HEK293 (cell line): ENCODE results near the gene ITGB2.

Experiments
- CTCF ChIA-PET: fragments of 350-600 bp; formaldehyde crosslinking; extraction: SDS; loops from one replicate; lab custom pipeline; 2021; ENCODE audit warnings: antibody characterized with exemption; lab: Yijun Ruan, JAX
- POLR2A ChIA-PET: fragments of 300-600 bp; formaldehyde crosslinking; extraction: SDS; loops from one replicate; lab custom pipeline; 2020; ENCODE audit warnings: antibody characterized with exemption, inconsistent platforms; lab: Yijun Ruan, JAX
- H3K27ac ChIP-seq: fragments of 200-500 bp; sonication (Bioruptor generic); 2 replicates; pipeline ENCODE4 v1.5.1; 2014; ENCODE audit warnings: low read depth, low read length, control low read depth, inconsistent platforms; ENCODE audit errors: extremely low read depth
- H3K36me3 ChIP-seq, 2 experiments: fragments of 200-500 bp in 1 of 2; sonication (Bioruptor generic) in 1 of 2; 1 replicate in 1 of 2; 2 replicates in 1 of 2; pipeline ENCODE4 v1.5.1; 2014 to 2017; ENCODE audit warnings: inconsistent platforms in 2 of 2, low read length in 2 of 2; ENCODE audit not compliant: control insufficient read depth in 2 of 2, insufficient read depth in 1 of 2
- H3K4me1 ChIP-seq: fragments of 200-500 bp; sonication (Bioruptor generic); 2 replicates; pipeline ENCODE4 v1.5.1; 2014; ENCODE audit warnings: mild to moderate bottlenecking, low read length, inconsistent platforms; ENCODE audit not compliant: control insufficient read depth, insufficient read depth
- H3K4me3 ChIP-seq: 2 replicates; pipeline ENCODE4 v1.5.1; 2011; ENCODE audit warnings: low read depth, mild to moderate bottlenecking, control low read depth, low read length, moderate library complexity
- H3K9me3 ChIP-seq: fragments of 200-500 bp; sonication (Bioruptor generic); 2 replicates; pipeline ENCODE4 v1.5.1; 2014; ENCODE audit warnings: low read depth, low read length, inconsistent platforms; ENCODE audit not compliant: control insufficient read depth, insufficient read depth
- FEZF1 ChIP-seq: fragments of 450-650 bp; formaldehyde crosslinking; IDR thresholded peaks from 2 replicates; pipeline ENCODE4 v1.5.1; 2016; ENCODE audit warnings: missing biosample characterization, missing genetic modification characterization
- HOXD13 ChIP-seq: sonication (generic); formaldehyde crosslinking; IDR thresholded peaks from 2 replicates; pipeline ENCODE4 v1.8.0; 2022; ENCODE audit warnings: missing genetic modification reagents, borderline replicate concordance
- KLF10 ChIP-seq: fragments of 450-650 bp; IDR thresholded peaks from 2 replicates; pipeline ENCODE4 v1.5.1; 2018; ENCODE audit warnings: missing biosample characterization, mild to moderate bottlenecking, missing genetic modification characterization
- KLF17 ChIP-seq: fragments of 450-650 bp; formaldehyde crosslinking; IDR thresholded peaks from 2 replicates; pipeline ENCODE4 v1.5.1; 2016; ENCODE audit warnings: missing biosample characterization, missing genetic modification characterization
- MZF1 ChIP-seq: fragments of 450-650 bp; formaldehyde crosslinking; IDR thresholded peaks from 2 replicates; pipeline ENCODE4 v1.5.1; 2017; ENCODE audit warnings: missing biosample characterization, missing genetic modification characterization, borderline replicate concordance
- SCRT1 ChIP-seq: fragments of 450-650 bp; formaldehyde crosslinking; IDR thresholded peaks from 2 replicates; pipeline ENCODE4 v1.5.1; 2016; ENCODE audit warnings: missing biosample characterization, missing genetic modification characterization, borderline replicate concordance
- SETDB1 ChIP-seq: IDR thresholded peaks from one replicate; pipeline ENCODE4 v1.6.1; 2017; ENCODE audit warnings: mild to moderate bottlenecking, low read length, moderate library complexity, mixed read lengths; ENCODE audit not compliant: insufficient read length
- YY2 ChIP-seq: fragments of 450-650 bp; formaldehyde crosslinking; IDR thresholded peaks from 2 replicates; pipeline ENCODE4 v1.5.1; 2016; ENCODE audit warnings: missing biosample characterization, missing genetic modification characterization
- ZFP69B ChIP-seq: fragments of 450-650 bp; formaldehyde crosslinking; IDR thresholded peaks from 2 replicates; pipeline ENCODE4 v1.5.1; 2016; ENCODE audit warnings: missing biosample characterization, missing genetic modification characterization
- ZNF157 ChIP-seq: fragments of 450-650 bp; formaldehyde crosslinking; IDR thresholded peaks from 2 replicates; pipeline ENCODE4 v1.5.1; 2016; ENCODE audit warnings: missing biosample characterization, missing genetic modification characterization
- ZNF169 ChIP-seq: fragments of 450-650 bp; formaldehyde crosslinking; IDR thresholded peaks from 2 replicates; pipeline ENCODE4 v1.5.1; 2016; ENCODE audit warnings: missing biosample characterization, missing genetic modification characterization
- ZNF324 ChIP-seq: fragments of 450-650 bp; formaldehyde crosslinking; IDR thresholded peaks from 2 replicates; pipeline ENCODE4 v1.5.1; 2016; ENCODE audit warnings: missing biosample characterization, missing genetic modification characterization
- ZNF394 ChIP-seq: fragments of 450-650 bp; formaldehyde crosslinking; IDR thresholded peaks from 2 replicates; pipeline ENCODE4 v1.5.1; 2016; ENCODE audit warnings: missing biosample characterization, missing genetic modification characterization, mild to moderate bottlenecking, moderate library complexity, borderline replicate concordance
- ZNF596 ChIP-seq: fragments of 450-650 bp; IDR thresholded peaks from 2 replicates; pipeline ENCODE4 v1.5.0; 2018; ENCODE audit warnings: missing biosample characterization, mild to moderate bottlenecking, missing genetic modification characterization, moderate library complexity
- ZNF621 ChIP-seq: fragments of 450-650 bp; formaldehyde crosslinking; IDR thresholded peaks from 2 replicates; pipeline ENCODE4 v1.5.1; 2017; ENCODE audit warnings: missing biosample characterization, missing genetic modification characterization
- ZNF677 ChIP-seq: fragments of 450-650 bp; IDR thresholded peaks from 2 replicates; pipeline ENCODE4 v1.5.0; 2018; ENCODE audit warnings: missing biosample characterization, mild to moderate bottlenecking, missing genetic modification characterization, moderate library complexity
- ZNF837 ChIP-seq: fragments of 450-650 bp; formaldehyde crosslinking; IDR thresholded peaks from 2 replicates; pipeline ENCODE4 v1.5.1; 2016; ENCODE audit warnings: missing biosample characterization, missing genetic modification characterization
- ZNF843 ChIP-seq: fragments of 450-650 bp; formaldehyde crosslinking; IDR thresholded peaks from 2 replicates; pipeline ENCODE4 v1.5.1; 2016; ENCODE audit warnings: missing biosample characterization, missing genetic modification characterization
- ZXDB ChIP-seq: fragments of 450-650 bp; formaldehyde crosslinking; IDR thresholded peaks from 2 replicates; pipeline ENCODE4 v1.5.1; 2016; ENCODE audit warnings: missing biosample characterization, missing genetic modification characterization
- TF ChIP-seq, protein P1 (sequence below): fragments of 450-650 bp; formaldehyde crosslinking; IDR thresholded peaks from 2 replicates; pipeline ENCODE4 v1.5.1; 2017; ENCODE audit warnings: missing biosample characterization, missing genetic modification characterization
- TF ChIP-seq, protein P2 (sequence below): fragments of 450-650 bp; formaldehyde crosslinking; IDR thresholded peaks from 2 replicates; pipeline ENCODE4 v1.5.1; 2017; ENCODE audit warnings: missing biosample characterization, missing genetic modification characterization
- TF ChIP-seq, protein P3 (sequence below): fragments of 450-650 bp; formaldehyde crosslinking; IDR thresholded peaks from 2 replicates; pipeline ENCODE4 v1.5.1; 2016; ENCODE audit warnings: missing biosample characterization, missing genetic modification characterization
- TF ChIP-seq, protein P4 (sequence below): fragments of 450-650 bp; formaldehyde crosslinking; IDR thresholded peaks from 2 replicates; pipeline ENCODE4 v1.5.1; 2016; ENCODE audit warnings: missing biosample characterization, missing genetic modification characterization
- TF ChIP-seq, protein P5 (sequence below): fragments of 450-650 bp; formaldehyde crosslinking; IDR thresholded peaks from 2 replicates; pipeline ENCODE4 v1.5.1; 2016; ENCODE audit warnings: missing biosample characterization, missing genetic modification characterization, low read depth

The ITGB2 gene

GRCh38 chr21:44874497-44875315 lies 46.0 kb downstream of the ITGB2 start (continued):
- TF ChIP-seq, protein P1, sequence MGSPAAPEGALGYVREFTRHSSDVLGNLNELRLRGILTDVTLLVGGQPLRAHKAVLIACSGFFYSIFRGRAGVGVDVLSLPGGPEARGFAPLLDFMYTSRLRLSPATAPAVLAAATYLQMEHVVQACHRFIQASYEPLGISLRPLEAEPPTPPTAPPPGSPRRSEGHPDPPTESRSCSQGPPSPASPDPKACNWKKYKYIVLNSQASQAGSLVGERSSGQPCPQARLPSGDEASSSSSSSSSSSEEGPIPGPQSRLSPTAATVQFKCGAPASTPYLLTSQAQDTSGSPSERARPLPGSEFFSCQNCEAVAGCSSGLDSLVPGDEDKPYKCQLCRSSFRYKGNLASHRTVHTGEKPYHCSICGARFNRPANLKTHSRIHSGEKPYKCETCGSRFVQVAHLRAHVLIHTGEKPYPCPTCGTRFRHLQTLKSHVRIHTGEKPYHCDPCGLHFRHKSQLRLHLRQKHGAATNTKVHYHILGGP, result no peak
- TF ChIP-seq YY2 (tag by site-specific recombination), result no peak

GRCh38 chr21:44874240-44874496 lies 46.5 kb downstream of the ITGB2 start:
- Histone ChIP-seq H3K4me1 (peaks cover 28% of the 10 kb centered on the region), H3K9me3 (no peaks in the 10 kb centered on the region), H3K27ac (peak overlapping the region; percentile 35; the same call in 1 of the 2 replicates), H3K4me3 (peak overlapping the region; percentile 79), H3K36me3 (no peaks in the 10 kb centered on the region; a peak in 1 of 3 replicates)
- ChIA-PET CTCF (interaction anchor here (0.5 to 1.0 kb wide), 4 partner anchors 19 to 393 kb away, joined by 3 to 4 read pairs (median 3); no protein-coding TSS in a partner anchor), POLR2A (interaction anchor here (0.5 to 2.2 kb wide), 26 partner anchors 9 to 535 kb away, joined by 3 to 22 read pairs (median 4); partner anchors contain the start of genes POFUT2, SLX9, SUMO3 and UBE2G2)
- no peak for TF ChIP-seq SCRT1 (tag by site-specific recombination)
- no peak for TF ChIP-seq HOXD13 (CRISPR knock-in tag)
- TF ChIP-seq ZXDB (tag by site-specific recombination), result 0 out of 2 replicates have a peak, but pooled peaks have one; percentile 0
- no peak for TF ChIP-seq ZNF596
- TF ChIP-seq ZNF394 (tag by site-specific recombination), result peak; percentile 68
- TF ChIP-seq ZFP69B (tag by site-specific recombination), result 0 out of 2 replicates have a peak, but pooled peaks have one; percentile 11
- TF ChIP-seq ZNF169 (tag by site-specific recombination), result no peak
- TF ChIP-seq, protein P2, sequence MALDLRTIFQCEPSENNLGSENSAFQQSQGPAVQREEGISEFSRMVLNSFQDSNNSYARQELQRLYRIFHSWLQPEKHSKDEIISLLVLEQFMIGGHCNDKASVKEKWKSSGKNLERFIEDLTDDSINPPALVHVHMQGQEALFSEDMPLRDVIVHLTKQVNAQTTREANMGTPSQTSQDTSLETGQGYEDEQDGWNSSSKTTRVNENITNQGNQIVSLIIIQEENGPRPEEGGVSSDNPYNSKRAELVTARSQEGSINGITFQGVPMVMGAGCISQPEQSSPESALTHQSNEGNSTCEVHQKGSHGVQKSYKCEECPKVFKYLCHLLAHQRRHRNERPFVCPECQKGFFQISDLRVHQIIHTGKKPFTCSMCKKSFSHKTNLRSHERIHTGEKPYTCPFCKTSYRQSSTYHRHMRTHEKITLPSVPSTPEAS, result no peak
- no peak for TF ChIP-seq FEZF1
- TF ChIP-seq, protein P3, sequence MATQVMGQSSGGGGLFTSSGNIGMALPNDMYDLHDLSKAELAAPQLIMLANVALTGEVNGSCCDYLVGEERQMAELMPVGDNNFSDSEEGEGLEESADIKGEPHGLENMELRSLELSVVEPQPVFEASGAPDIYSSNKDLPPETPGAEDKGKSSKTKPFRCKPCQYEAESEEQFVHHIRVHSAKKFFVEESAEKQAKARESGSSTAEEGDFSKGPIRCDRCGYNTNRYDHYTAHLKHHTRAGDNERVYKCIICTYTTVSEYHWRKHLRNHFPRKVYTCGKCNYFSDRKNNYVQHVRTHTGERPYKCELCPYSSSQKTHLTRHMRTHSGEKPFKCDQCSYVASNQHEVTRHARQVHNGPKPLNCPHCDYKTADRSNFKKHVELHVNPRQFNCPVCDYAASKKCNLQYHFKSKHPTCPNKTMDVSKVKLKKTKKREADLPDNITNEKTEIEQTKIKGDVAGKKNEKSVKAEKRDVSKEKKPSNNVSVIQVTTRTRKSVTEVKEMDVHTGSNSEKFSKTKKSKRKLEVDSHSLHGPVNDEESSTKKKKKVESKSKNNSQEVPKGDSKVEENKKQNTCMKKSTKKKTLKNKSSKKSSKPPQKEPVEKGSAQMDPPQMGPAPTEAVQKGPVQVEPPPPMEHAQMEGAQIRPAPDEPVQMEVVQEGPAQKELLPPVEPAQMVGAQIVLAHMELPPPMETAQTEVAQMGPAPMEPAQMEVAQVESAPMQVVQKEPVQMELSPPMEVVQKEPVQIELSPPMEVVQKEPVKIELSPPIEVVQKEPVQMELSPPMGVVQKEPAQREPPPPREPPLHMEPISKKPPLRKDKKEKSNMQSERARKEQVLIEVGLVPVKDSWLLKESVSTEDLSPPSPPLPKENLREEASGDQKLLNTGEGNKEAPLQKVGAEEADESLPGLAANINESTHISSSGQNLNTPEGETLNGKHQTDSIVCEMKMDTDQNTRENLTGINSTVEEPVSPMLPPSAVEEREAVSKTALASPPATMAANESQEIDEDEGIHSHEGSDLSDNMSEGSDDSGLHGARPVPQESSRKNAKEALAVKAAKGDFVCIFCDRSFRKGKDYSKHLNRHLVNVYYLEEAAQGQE (tag by site-specific recombination), result no peak
- TF ChIP-seq, protein P4, sequence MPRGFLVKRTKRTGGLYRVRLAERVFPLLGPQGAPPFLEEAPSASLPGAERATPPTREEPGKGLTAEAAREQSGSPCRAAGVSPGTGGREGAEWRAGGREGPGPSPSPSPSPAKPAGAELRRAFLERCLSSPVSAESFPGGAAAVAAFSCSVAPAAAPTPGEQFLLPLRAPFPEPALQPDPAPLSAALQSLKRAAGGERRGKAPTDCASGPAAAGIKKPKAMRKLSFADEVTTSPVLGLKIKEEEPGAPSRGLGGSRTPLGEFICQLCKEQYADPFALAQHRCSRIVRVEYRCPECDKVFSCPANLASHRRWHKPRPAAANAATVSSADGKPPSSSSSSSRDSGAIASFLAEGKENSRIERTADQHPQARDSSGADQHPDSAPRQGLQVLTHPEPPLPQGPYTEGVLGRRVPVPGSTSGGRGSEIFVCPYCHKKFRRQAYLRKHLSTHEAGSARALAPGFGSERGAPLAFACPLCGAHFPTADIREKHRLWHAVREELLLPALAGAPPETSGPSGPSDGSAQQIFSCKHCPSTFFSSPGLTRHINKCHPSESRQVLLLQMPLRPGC (tag by site-specific recombination), result no peak
- TF ChIP-seq ZNF843 (tag by site-specific recombination), result no peak
- 0 out of 2 replicates have a peak, but pooled peaks have one; percentile 8 for TF ChIP-seq ZNF157 (tag by site-specific recombination)
- no peak for TF ChIP-seq ZNF677 (tag by site-specific recombination)
- TF ChIP-seq, protein P5, sequence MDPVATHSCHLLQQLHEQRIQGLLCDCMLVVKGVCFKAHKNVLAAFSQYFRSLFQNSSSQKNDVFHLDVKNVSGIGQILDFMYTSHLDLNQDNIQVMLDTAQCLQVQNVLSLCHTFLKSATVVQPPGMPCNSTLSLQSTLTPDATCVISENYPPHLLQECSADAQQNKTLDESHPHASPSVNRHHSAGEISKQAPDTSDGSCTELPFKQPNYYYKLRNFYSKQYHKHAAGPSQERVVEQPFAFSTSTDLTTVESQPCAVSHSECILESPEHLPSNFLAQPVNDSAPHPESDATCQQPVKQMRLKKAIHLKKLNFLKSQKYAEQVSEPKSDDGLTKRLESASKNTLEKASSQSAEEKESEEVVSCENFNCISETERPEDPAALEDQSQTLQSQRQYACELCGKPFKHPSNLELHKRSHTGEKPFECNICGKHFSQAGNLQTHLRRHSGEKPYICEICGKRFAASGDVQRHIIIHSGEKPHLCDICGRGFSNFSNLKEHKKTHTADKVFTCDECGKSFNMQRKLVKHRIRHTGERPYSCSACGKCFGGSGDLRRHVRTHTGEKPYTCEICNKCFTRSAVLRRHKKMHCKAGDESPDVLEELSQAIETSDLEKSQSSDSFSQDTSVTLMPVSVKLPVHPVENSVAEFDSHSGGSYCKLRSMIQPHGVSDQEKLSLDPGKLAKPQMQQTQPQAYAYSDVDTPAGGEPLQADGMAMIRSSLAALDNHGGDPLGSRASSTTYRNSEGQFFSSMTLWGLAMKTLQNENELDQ, result no peak
- 0 out of 2 replicates have a peak, but pooled peaks have one; percentile 9 for TF ChIP-seq KLF10 (tag by site-specific recombination)
- TF ChIP-seq ZNF621 (tag by site-specific recombination), result no peak
- TF ChIP-seq KLF17 (tag by site-specific recombination), result no peak
- no peak for TF ChIP-seq YY2 (tag by site-specific recombination)
- 0 out of 2 replicates have a peak, but pooled peaks have one; percentile 58 for TF ChIP-seq MZF1 (tag by site-specific recombination)
- no peak for TF ChIP-seq SETDB1
- 0 out of 2 replicates have a peak, but pooled peaks have one; percentile 57 for TF ChIP-seq ZNF324 (tag by site-specific recombination)
- no peak for TF ChIP-seq ZNF837 (tag by site-specific recombination)
